SK-N-SH (cell line): Measurements from ENCODE around the gene MYLK. TPM values are rescaled to one million over a fixed set of nuclear protein-coding genes. Genes with fewer than 3 reads are reported as not detected.

ENCODE experiments used
- CTCF ChIA-PET: fragments of 300-600, 350-600 bp; formaldehyde crosslinking; extraction: SDS; loops from one replicate; lab custom pipeline; 2021; lab: Yijun Ruan, JAX
- POLR2A ChIA-PET: fragments of 350-600 bp; sonication (Branson Sonifier 250); formaldehyde crosslinking; extraction: SDS; loops from one replicate; lab custom pipeline; 2020; ENCODE audit warnings: antibody characterized with exemption, inconsistent platforms; lab: Yijun Ruan, JAX
- DNase-seq: peaks from one replicate; pipeline ENCODE4 v3.0.0; 2012
- H2AFZ ChIP-seq: fragments of 200-600 bp; sonication (generic); 2 replicates; pipeline ENCODE4 v1.8.1; 2016; ENCODE audit warnings: antibody characterized with exemption, mild to moderate bottlenecking, low read depth
- H3F3A ChIP-seq: fragments of 200-600 bp; sonication (generic); replicated peaks from 2 replicates; pipeline ENCODE3; 2016; ENCODE audit warnings: antibody characterized with exemption, mild to moderate bottlenecking; ENCODE audit not compliant: insufficient read depth
- H3K27ac ChIP-seq, 2 experiments: fragments of 200-500 bp in 1 of 2; fragments of 200-600 bp in 1 of 2; sonication (Bioruptor generic) in 1 of 2; sonication (generic), shearing (Covaris generic) in 1 of 2; 2 replicates each; pipeline versions ENCODE4 v1.5.1 to v1.6.1; 2014 to 2016; ENCODE audit warnings: low read depth in 2 of 2, inconsistent platforms in 1 of 2, low read length in 1 of 2, mild to moderate bottlenecking in 1 of 2, mixed read lengths in 1 of 2
- H3K27me3 ChIP-seq: fragments of 200-600 bp; sonication (generic), shearing (Covaris generic); 2 replicates; pipeline ENCODE4 v1.6.1; 2016; ENCODE audit warnings: mixed run types; ENCODE audit not compliant: insufficient read depth
- H3K36me3 ChIP-seq, 2 experiments: fragments of 200-500 bp in 1 of 2; fragments of 200-600 bp in 1 of 2; sonication (Bioruptor generic) in 1 of 2; sonication (generic) in 1 of 2; replicated peaks in 1 of 2; 2 replicates each; pipeline versions ENCODE3 to v1.5.1; 2014 to 2016; ENCODE audit warnings: low read length in 1 of 2, mild to moderate bottlenecking in 1 of 2; ENCODE audit not compliant: insufficient read depth in 2 of 2, control insufficient read depth in 1 of 2
- H3K4me1 ChIP-seq, 2 experiments: fragments of 200-500 bp in 1 of 2; fragments of 200-600 bp in 1 of 2; sonication (Bioruptor generic) in 1 of 2; sonication (generic), shearing (Covaris generic) in 1 of 2; 2 replicates each; pipeline versions ENCODE4 v1.5.1 to v1.6.1; 2014 to 2016; ENCODE audit warnings: low read depth in 1 of 2, low read length in 1 of 2, mixed run types in 1 of 2; ENCODE audit not compliant: insufficient read depth in 2 of 2, control insufficient read depth in 1 of 2
- H3K4me2 ChIP-seq: fragments of 200-600 bp; sonication (generic), shearing (Covaris generic); 2 replicates; pipeline ENCODE4 v1.6.1; 2017; ENCODE audit warnings: mixed run types
- H3K4me3 ChIP-seq, 2 experiments: fragments of 200-500 bp in 1 of 2; fragments of 200-600 bp in 1 of 2; sonication (Bioruptor generic) in 1 of 2; sonication (generic), shearing (Covaris generic) in 1 of 2; 2 replicates each; pipeline versions ENCODE4 v1.5.1 to v1.8.1; 2014 to 2016; ENCODE audit warnings: low read depth in 2 of 2, inconsistent platforms in 1 of 2, low read length in 1 of 2, mild to moderate bottlenecking in 1 of 2, mixed read lengths in 1 of 2, moderate library complexity in 1 of 2
- H3K79me2 ChIP-seq: fragments of 200-600 bp; sonication (generic); 2 replicates; pipeline ENCODE4 v1.8.1; 2017; ENCODE audit warnings: mild to moderate bottlenecking; ENCODE audit not compliant: insufficient read depth
- H3K9ac ChIP-seq: fragments of 200-600 bp; sonication (generic); 2 replicates; pipeline ENCODE4 v1.6.1; 2017; ENCODE audit warnings: mixed run types
- H3K9me2 ChIP-seq: fragments of 200-600 bp; sonication (generic); 2 replicates; pipeline ENCODE4 v1.6.1; 2017; ENCODE audit warnings: mixed run types
- H3K9me3 ChIP-seq: fragments of 200-600 bp; sonication (generic); 2 replicates; pipeline ENCODE4 v1.6.1; 2017; ENCODE audit warnings: mixed run types, mild to moderate bottlenecking, moderate library complexity
- H4K20me1 ChIP-seq: fragments of 200-600 bp; sonication (generic); 2 replicates; pipeline ENCODE4 v1.6.1; 2017; ENCODE audit warnings: mild to moderate bottlenecking, mixed run types; ENCODE audit not compliant: insufficient read depth
- FOXJ3 ChIP-seq: sonication (generic); formaldehyde crosslinking; IDR thresholded peaks from 2 replicates; pipeline ENCODE4 v1.5.1; 2020; ENCODE audit warnings: mild to moderate bottlenecking, missing genetic modification reagents
- MAX ChIP-seq: IDR thresholded peaks from 2 replicates; pipeline ENCODE4 v1.4.0; 2012; ENCODE audit warnings: low read depth
- RAD21 ChIP-seq: IDR thresholded peaks from 2 replicates; pipeline ENCODE4 v1.6.1; 2012; ENCODE audit warnings: mild to moderate bottlenecking, low read length
- SIN3A ChIP-seq: IDR thresholded peaks from 2 replicates; pipeline ENCODE4 v1.6.1; 2012; ENCODE audit warnings: low read depth, mild to moderate bottlenecking, low read length, moderate library complexity, borderline replicate concordance
- WGBS: methylation state at CpG from one replicate; pipeline ENCODE4 v1.1.6; 2017; ENCODE audit warnings: low lambda C conversion rate; 5-methylcytosine and 5-hydroxymethylcytosine counted together
- polyA plus RNA-seq, 3 experiments: library from polyadenylated mRNA; depleted of rRNA; stranded (reverse); fragments of >200 nt; gene quantifications; 2 replicates each; pipeline ENCODE4 v1.2.3, GENCODE V29; 2012
- TF ChIP-seq, protein P1 (sequence below): IDR thresholded peaks from 2 replicates; pipeline ENCODE4 v1.6.1; 2012; ENCODE audit warnings: mild to moderate bottlenecking, low read depth, low read length, moderate library complexity

MYLK gene
- polyA plus RNA-seq, 1 of the 3 experiments (the other 2 are of a cell fraction) = 272 TPM

DNA sequence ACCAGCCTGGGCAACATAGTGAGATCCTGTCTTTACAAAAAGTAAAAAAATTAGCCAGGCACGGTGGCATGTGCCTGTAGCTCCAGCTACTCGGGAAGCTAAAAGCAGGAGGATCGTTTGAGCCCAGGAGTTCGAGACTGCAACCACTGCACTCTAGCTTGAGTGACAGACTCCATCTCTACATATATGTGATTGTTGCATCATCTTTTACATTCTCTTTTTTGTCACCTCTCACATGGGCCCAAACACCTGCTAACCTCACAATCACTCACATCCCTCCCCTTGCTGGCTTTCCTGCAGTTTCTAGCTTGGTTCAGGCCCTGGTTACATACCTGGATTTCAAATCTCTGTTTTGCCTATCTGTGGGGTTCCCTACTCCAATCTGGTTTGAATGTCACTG, 19.4 kb downstream of the MYLK start (continued):
- TF ChIP-seq, protein P1, sequence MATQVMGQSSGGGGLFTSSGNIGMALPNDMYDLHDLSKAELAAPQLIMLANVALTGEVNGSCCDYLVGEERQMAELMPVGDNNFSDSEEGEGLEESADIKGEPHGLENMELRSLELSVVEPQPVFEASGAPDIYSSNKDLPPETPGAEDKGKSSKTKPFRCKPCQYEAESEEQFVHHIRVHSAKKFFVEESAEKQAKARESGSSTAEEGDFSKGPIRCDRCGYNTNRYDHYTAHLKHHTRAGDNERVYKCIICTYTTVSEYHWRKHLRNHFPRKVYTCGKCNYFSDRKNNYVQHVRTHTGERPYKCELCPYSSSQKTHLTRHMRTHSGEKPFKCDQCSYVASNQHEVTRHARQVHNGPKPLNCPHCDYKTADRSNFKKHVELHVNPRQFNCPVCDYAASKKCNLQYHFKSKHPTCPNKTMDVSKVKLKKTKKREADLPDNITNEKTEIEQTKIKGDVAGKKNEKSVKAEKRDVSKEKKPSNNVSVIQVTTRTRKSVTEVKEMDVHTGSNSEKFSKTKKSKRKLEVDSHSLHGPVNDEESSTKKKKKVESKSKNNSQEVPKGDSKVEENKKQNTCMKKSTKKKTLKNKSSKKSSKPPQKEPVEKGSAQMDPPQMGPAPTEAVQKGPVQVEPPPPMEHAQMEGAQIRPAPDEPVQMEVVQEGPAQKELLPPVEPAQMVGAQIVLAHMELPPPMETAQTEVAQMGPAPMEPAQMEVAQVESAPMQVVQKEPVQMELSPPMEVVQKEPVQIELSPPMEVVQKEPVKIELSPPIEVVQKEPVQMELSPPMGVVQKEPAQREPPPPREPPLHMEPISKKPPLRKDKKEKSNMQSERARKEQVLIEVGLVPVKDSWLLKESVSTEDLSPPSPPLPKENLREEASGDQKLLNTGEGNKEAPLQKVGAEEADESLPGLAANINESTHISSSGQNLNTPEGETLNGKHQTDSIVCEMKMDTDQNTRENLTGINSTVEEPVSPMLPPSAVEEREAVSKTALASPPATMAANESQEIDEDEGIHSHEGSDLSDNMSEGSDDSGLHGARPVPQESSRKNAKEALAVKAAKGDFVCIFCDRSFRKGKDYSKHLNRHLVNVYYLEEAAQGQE = no peak

- CTCF ChIA-PET = no interaction called here
- DNase-seq = no peak
- no peaks in the 10 kb centered on the region for H3K9me2 ChIP-seq
Measured at GRCh38 chr3:123862152-123862551, 22.0 kb downstream of the MYLK start.

DNA sequence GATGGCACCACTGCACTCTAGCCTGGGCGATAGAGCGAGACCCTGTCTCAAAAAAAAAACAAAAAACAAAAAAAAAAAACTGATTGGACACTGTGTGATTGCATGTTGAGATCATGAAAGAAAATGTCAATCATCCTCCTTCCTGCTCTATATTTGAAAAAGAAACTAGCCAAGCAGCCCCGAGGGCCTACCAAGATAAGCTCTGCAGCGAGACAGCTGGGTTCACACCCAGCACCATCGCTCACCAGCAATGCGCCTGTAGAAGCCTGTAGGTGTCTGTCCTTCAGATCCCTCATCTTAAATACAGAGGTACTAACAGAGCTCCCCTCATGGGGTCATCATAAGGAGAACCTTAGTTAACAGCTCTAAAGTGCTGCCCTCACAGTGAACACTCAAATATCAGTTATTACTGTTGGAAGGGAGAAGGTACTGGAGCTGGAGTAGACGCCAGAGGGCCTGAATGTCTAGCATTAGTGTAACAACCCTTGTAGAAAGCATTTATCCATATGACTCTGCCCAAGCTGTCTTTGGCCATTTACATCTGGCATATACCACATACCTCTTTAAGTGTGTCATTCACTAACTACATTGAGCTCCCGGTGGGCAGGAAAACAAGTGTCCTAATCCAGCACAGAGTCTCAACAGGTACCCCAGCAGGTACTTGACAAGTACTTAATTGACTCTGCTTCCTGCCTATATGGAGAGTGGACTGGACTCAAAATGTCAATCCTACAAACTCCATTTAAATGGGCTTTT, 22.9 kb downstream of the MYLK start:
- Histone ChIP-seq H3K9me2 (no peaks in the 10 kb centered on the region), H3K4me2 (no peak overlapping the region; the same call in 1 of the 2 replicates), H3K9me3 (no peaks in the 10 kb centered on the region), H4K20me1 (no peaks in the 10 kb centered on the region), H3K27ac (no peak overlapping the region), H3K4me1 (peaks cover 0 to 10% of the 10 kb centered on the region in 2 experiments; a peak in 2 of 4 replicates), H3K4me3 (no peak overlapping the region), H3K9ac (no peak overlapping the region), H3F3A (peaks cover 28% of the 10 kb centered on the region), H3K79me2 (peaks cover 100% of the 10 kb centered on the region), H3K36me3 (peaks cover 43 to 65% of the 10 kb centered on the region in 2 experiments), H3K27me3 (no peaks in the 10 kb centered on the region), H2AFZ (no peak overlapping the region)
- no peak for DNase-seq
- POLR2A ChIA-PET = no interaction called here
- WGBS = 82% methylated on average over 5 of the region's 8 CpGs
- CTCF ChIA-PET = interaction anchor here (1.0 kb wide), 1 partner anchor 9 kb away, joined by 3 read pairs; no protein-coding TSS in a partner anchor
- TF ChIP-seq FOXJ3 (CRISPR knock-in tag) = no peak

More at GRCh38 chr3:123862152-123862551, 22.0 kb downstream of the MYLK start:
- Histone ChIP-seq H3K27me3 (no peaks in the 10 kb centered on the region), H3K4me1 (peaks cover 0 to 10% of the 10 kb centered on the region in 2 experiments; a peak in 2 of 4 replicates), H3F3A (peaks cover 28% of the 10 kb centered on the region), H3K27ac (no peak overlapping the region), H4K20me1 (no peaks in the 10 kb centered on the region), H3K9ac (no peak overlapping the region)
- TF ChIP-seq SIN3A (no peak), RAD21 (no peak), MAX (no peak)
- TF ChIP-seq, all 33 proteins: peak for 0
- POLR2A ChIA-PET = no interaction called here
- Histone ChIP-seq H3K4me3 (no peak overlapping the region), H3K9me3 (no peaks in the 10 kb centered on the region), H3K4me2 (no peak overlapping the region; the same call in 1 of the 2 replicates), H3K79me2 (peaks cover 100% of the 10 kb centered on the region), H2AFZ (no peak overlapping the region), H3K36me3 (peaks cover 47 to 71% of the 10 kb centered on the region in 2 experiments)
